Measurements from ENCODE around the gene BCL2.

BCL2 gene

DNA sequence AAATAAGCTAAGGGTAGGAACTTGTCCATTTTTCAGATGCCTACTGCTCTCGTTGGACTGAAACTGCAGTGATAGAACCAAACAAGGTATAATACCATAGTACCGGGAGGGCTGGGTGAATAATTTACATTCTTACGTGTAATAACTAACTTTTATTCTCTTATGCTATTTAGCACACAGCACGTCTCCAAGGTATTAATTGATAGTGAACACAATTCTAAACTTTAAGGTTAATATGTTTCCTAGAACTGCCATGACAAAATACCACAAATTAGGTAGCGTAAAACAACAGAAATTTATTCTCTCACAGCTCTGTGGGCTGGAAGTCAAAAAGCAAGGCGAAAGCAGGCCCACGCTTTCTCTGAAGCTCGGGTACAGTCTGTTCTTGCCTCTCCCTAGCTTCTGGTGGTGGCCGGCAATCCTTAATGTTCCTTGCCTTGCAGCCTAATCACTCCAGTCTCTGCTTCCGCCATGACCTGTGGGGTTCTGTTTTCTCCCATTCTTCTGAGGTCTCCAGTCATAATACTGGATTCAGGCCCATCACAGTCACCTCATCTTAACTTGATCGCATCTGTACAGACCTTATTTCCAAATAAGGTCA, 5.6 kb upstream of the BCL2 start:
- DNase-seq: no peak

DNA sequence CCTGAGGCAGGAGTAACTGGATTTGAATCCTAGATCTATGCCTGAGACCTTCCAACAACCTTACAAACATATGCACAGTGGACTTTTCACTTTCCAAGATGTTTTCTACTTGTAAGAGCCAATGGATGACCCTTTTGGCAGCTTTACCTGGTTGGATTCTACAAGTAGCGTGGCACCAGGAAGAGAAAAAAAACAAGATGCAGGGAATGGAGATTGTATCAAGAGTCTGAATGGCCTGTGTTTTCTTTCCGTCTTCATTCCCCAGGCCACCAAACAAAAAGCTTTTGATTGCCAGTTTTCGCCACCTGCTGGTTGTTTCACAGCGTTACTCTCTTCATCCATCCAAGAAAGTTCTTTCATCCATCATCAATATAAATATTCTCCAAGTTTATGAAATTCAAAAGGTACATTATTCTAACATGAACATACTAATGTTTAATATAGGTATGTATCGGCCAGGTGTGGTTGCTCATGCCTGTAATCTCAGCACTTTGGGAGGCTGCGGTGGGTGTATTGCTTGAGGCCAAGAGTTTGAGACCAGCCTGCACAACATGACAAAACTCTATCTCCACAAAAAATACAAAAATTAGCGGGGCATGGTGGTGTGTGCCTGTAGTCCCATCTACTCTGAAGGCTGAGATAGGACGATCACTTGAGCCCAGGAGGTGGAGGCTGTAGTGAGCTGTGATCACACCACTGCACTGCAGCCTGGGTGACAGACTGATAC, 3.5 kb upstream of the BCL2 start:
- DNase-seq: peak; percentile 87

DNA sequence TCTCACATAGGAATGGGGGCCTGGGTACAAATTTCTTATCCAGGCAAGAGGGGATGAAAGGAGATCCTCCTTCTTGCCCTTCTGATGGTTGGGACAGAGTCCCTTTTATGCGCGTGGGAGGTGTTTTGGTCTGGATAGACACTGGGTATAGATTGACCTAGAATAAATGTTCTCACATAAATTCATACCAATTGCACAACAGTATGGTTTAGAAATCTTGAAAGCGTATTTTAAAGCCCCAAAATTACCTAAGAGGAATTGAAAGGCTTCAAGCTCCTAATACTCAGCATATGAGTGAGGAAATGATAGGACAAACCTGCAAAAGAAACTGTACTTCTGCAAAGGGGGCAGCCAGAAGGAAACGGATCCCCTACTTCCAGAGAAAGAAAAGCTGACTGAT, 2.6 kb upstream of the BCL2 start:
- DNase-seq: no peak

DNA sequence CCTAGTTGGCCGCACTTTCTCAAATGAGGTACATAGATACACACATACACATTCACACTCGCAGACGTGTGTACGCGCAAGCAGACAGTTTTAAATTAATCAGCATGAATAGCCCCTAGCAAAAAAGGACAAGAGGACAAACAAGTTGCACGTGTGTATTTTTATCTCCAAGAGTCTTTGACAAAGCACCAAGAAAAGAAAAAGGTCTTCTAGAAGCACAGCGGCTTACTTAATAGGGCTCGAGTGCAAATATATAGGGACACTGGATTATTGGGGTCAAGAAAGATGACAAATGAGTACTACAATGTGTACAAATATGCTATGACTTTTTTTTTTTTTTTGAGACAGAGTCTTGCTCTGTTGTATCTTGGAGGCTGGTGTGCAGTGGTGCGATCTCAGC, 1.7 kb upstream of the BCL2 start:
- DNase-seq: peak; percentile 25

DNA sequence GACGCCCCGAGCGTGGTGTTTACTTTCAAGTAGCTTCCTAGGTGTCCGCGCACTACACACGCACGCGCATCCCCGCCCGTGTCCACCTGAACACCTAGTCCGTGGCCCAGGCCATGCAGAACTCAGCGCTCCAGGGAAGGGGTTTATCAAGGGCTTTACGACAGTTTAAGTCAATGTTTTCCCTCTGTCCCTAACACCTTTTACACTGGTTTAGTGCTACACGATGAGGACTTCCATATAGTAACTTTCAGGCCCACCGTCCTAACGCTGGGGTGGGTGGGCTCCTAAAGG, 1.4 kb upstream of the BCL2 start:
- DNase-seq: no peak

DNA sequence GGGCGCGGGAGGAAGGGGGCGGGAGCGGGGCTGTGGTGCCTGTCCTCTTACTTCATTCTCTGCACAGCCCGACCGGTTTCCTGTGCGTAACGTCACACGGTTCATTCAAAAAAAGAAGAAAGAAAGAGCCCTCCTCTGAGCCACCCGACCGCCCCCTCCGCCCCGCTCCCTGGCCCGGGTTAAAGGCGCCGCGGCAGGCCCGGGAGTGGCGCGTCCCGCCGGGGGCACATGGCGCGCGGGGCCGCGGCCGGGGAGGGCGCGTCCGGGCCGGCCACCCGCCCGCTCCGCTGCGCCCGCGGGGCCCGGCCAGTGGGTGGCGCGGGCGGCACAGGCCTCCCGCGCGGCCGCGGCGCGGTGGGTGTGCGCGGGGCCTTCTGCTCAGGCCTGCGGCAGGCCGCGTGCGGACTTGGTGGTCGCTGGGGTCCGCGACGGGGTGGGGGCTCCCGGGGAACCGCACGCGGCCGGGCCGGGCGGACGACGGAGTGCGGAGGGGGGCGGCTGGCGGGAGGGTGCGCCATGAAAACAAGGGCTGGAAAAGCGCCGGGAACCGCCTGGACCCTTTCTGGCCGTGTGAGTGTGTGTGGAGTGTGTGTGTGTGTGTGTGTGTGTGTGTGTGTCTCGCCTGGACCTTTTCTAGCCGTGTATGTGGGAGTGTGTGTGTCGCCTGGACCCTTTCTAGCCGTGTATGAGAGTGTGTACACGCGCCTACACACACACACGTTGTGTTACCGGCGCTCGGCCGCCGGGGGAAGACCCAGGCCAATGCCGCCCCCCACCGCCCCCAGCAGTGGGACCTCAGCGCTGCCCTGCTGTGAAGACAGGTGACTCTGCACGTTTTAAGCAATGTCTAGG, 780 bp upstream of the BCL2 start:
- peak; percentile 85 for DNase-seq

DNA sequence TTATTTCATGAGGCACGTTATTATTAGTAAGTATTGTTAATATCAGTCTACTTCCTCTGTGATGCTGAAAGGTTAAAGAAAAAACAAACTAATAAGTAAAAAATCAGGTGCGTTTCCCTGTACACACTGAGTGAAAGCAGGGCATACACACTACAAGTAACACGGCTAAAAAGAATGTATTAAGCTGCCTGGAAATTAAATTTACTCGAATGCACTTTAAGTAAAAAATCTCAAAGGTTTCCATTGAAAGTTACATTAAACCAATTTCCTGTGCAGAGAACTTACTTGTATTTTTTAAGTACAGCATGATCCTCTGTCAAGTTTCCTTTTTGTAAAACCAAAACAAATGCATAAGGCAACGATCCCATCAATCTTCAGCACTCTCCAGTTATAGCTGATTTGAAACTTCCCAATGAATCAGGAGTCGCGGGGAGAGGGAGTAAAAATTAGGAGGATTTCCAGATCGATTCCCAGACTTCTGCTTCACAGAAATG, 633 bp downstream of the BCL2 start:
- no peak for DNase-seq

DNA sequence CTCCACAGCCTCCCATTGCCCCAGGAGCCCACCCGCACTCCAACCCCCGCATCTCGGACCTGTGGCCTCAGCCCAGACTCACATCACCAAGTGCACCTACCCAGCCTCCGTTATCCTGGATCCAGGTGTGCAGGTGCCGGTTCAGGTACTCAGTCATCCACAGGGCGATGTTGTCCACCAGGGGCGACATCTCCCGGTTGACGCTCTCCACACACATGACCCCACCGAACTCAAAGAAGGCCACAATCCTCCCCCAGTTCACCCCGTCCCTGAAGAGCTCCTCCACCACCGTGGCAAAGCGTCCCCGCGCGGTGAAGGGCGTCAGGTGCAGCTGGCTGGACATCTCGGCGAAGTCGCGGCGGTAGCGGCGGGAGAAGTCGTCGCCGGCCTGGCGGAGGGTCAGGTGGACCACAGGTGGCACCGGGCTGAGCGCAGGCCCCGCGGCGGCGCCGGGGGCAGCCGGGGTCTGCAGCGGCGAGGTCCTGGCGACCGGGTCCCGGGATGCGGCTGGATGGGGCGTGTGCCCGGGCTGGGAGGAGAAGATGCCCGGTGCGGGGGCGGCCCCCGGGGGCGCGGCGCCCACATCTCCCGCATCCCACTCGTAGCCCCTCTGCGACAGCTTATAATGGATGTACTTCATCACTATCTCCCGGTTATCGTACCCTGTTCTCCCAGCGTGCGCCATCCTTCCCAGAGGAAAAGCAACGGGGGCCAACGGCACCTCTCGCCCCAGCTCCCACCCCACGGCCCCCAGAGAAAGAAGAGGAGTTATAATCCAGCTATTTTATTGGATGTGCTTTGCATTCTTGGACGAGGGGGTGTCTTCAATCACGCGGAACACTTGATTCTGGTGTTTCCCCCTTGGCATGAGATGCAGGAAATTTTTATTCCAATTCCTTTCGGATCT, 1.3 kb downstream of the BCL2 start:
- peak; percentile 54 for DNase-seq

DNA sequence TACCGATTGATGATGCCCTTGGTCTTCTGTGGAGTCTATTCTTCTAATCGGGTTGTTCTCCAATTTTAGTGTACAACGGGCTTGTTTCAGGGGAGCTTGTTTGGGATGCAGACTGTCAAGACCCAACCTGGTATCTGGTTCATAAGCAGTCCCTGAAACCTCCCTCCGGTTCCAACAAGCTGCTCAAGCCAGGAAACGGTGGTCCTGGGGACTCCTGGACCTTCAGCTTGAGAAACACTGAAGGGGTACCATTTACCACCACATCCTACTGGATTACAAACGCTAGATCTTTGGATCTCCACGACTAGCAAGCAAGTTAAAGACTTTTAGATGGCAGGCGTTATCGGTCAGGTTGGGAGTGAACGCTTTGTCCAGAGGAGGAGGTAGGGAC, 2.0 kb downstream of the BCL2 start:
- no peak for DNase-seq

DNA sequence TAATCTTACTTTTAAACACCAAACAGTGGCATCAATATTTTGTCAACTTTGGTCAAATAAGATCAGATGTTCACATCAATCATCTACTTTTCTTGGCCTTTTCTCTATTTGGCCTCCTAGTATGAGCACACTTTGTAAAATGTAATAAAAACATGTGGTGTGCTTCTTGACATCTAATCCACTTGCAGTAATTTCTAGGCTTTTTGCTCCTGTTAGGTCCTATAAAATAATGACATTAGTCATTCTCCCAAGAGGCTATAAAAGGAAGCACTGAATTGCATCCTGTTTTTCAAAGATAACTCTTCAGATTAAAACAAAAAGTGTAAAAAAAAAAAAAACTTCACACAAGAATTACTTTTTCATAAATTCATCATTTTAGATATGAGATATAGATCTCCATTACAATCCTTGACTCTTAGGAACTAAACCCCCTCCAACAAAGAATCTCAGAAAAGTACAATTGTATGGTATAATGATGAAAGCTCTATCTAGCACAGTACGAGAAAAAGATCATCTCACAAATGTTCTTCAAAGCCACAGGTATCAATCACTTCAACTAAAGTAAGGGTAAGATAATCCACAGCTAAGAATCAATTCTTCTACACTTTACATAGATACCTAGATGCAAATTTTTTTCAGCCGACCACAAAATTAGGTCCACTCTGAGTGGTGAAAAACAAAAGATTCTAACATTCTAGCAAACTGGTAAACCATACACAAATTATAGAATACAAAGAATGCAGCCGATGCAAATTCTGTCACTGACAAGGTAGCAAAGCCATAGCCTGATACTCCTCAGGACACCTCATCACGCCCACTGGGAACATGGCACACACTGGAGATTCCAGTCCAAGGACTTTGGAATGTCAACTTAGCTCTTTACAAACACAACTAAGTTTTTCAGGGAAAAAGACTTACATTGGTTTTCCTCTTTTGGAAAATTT, 2.7 kb downstream of the BCL2 start:
- no peak for DNase-seq

DNA sequence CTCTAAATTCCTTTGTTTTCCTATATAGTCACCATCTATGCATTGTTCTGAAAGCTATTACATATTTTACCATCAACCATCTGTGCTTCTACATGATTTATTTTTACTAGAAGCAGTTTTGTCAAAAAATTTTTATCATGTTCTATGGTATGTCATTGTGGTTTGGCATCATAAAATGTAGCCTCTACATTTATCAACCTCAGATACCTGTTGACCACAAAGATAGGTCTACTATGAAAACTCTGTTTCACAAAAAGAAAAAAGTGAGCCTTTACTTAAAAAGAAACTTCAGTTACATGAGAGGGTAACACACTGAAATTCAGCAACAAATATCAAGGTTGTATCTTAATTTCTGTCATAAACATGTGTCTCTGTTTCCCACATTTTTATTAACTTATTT, 3.7 kb downstream of the BCL2 start:
- DNase-seq: peak; percentile 36

DNA sequence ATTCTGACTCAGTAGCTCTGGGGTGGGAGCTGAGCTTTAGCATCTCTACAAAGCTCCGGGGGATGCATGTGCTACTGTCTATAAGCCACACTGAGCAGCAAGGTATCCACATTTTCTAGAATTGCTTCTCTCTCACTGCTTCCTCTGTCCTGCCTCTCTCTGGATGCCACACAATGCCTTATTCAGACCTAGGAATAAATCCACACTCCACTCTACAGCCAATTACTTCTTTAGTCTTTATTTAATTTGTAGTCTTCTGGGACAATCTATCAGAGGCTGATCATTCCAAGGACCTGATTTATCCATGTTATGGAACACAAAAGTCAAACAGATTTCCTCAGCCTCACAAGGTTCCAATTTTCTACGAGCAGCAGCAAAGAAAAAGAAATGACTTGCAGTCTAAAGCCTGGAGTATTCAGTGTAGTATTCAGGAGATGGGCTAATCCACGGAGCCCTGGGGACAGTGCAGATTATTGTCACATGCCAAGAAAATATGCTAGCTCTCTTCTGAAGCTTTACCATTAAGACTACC, 4.4 kb downstream of the BCL2 start:
- no peak for DNase-seq

DNA sequence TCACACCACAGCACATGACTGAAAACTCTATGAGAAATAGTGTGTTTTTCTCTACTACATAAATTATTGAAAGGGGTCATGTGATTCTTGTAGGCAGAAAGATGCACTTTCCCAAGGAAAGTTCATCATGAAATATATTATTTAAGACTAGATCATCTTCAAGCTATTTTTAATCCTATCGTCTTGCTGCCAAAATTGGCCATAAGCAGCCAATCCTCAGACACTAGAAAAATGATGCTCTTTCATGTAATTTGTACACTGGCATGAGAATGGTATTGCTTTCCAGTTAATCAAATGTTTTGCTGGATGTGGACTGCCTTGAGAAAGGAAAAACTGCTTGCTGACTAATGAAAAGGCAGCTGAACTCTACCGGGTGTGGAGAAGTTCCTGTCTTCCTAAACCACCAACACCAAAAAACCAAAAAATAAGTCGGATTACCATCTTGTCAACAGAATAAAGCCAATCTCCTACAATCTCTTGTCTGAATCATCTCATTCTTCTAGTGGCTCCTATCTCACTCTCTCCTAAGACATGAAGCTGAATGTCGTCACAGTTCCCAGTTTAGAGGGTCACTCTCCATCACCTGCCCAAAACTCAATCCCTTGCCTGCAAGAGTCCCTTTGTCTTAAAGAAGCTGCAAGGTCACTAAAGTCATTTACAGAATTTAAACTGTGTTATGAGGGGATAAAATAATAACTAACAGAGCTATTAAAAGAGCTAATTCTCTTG, 5.3 kb downstream of the BCL2 start:
- DNase-seq: no peak

DNA sequence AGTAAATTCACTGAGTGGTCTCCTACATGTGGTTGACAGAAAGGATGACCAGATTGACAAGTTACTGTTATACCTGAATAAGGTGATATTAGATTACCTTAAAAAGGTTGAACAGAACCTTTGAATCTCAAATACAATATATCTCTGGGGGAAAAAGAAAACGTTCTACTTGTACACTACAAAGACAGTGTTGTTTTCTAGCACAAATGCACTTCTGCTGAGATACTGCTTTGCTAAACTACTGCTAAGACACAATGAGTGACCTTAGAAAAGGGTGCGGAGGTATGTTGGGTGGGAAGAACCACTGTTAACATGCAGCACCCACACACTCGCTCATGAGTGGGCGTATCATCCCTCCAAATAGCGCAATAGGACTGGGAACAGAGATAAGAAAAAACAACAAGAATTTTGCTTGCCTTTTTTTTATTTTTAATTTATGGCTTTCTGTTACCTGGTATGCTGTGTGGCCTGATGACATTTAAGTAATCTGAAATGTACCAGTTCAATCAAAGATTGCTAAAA, 6.1 kb downstream of the BCL2 start:
- peak; percentile 16 for DNase-seq

DNA sequence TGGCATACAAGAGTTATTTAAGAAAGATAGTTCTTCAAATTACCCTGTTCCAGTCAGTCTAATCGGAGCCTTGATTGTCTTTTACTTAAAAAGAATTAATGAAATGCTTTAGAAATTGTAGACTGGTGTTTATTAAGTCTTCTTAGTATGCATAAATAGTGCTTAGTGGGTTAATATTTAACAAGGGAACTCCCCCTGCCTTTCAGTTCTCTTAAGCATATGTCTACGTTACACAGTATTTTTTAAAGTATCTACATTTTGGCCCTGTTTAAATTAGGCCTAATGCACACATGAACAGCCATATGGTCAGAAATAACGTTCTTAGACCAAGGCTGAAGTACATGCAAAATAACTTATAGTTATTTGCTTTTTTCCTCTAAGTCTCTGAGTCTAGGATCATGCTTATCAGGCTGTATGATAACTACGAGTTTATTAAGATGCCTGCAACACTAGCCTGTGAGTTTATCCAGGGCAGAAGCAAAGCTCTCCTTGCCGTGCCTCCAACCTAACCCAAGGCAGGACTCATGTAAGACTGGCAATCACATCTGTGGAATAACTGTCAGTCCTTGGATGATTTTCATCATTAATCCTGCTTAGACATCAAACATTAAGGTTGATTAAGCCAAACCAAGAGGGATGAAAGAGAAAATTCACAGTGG, 6.7 kb downstream of the BCL2 start:
- DNase-seq: no peak

DNA sequence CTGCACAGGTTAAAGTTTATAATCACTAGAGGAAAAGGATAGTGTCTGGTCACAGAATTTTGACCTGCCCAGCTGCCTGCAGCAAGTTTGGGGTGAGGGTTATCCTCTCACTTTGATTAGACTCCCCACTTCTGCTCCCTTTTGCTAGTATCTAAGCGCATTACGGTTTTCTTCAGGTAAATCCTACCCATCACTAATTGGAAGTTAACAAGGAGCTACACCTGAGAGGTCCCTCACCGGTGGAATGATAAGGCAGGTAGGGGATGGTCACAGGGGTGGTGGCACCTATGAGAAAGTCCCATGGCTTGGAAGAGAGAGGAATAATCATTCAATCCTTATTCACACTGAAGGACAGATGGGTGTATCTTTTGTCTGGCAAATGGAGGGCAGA, 7.6 kb downstream of the BCL2 start:
- no peak for DNase-seq

DNA sequence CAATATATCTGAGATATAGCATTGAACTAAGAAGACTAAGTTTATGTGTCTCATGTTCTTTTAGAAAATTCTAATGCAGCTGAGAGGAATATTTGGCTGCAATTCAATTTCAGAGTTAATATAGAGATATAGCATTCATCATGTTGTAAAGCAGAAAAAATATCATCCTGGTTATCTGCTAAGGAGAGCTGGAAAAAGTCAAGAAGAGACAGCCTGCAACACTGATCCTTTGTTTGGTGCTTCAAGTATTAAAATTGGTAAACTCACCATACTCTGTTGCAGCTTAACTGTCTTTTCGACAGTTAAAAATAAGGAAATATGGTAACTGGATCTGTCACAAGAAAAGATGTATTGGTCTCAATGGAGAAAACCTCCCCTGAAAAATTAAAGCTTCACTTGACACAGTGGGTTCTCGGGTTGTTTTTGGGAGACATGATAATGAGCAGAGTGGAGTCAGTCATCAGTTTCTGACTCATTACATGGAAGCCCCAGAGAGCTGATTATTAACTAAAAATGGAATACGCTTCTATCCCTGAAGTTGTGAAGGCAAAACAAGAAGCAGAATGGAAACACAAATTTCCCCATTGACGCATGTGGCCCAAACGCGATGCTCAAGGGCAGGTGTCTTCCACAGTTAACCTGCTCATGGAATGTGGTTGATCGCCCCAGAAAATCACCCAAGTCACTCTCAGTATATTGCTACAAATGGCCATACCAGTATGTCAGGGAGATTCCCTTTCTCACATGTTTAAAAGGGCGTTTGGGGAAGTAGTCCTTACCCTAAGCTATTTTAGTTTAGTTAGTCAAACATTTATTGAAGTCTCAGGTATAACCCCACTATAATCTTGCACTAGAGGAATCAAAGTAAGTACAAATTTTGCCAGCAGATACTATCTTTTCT, 8.2 kb downstream of the BCL2 start:
- no peak for DNase-seq

DNA sequence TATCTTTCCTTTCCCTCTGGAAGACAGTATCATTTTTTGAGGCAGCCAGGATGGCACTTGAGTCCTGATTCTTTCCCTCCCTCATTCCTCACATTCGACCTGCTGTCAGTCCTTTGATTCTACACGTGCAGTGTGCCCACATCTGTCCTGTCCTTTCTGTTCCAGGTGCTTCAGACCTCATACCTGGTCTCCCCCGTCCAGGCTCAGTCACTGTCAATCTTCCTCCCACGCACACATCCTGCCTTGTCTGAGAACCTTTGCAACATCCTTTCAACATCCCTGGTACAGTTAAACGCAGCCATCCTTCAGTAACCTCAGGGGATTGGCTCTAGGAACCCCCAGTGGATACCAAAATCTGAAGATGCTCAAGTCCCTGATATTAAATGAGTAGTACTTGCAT, 10.1 kb downstream of the BCL2 start:
- no peak for DNase-seq

All from hematopoietic multipotent progenitor cell treated with erythropoietin and hydrocortisone succinate and interleukin-3 and kit ligand, for 8 days (in vitro differentiated cells).